Stimulated activated CD4-positive, alpha-beta T cell treated with anti-CD3 and anti-CD28 coated beads, Interleukin-2, amount 100 ng/mL, for 48 hours (primary cell): ENCODE results near the gene HPGD.

Source experiments
- DNase-seq, 2 donors: peaks; one replicate each; pipeline ENCODE4 v3.0.0-alpha.2; 2020

HPGD gene

DNA sequence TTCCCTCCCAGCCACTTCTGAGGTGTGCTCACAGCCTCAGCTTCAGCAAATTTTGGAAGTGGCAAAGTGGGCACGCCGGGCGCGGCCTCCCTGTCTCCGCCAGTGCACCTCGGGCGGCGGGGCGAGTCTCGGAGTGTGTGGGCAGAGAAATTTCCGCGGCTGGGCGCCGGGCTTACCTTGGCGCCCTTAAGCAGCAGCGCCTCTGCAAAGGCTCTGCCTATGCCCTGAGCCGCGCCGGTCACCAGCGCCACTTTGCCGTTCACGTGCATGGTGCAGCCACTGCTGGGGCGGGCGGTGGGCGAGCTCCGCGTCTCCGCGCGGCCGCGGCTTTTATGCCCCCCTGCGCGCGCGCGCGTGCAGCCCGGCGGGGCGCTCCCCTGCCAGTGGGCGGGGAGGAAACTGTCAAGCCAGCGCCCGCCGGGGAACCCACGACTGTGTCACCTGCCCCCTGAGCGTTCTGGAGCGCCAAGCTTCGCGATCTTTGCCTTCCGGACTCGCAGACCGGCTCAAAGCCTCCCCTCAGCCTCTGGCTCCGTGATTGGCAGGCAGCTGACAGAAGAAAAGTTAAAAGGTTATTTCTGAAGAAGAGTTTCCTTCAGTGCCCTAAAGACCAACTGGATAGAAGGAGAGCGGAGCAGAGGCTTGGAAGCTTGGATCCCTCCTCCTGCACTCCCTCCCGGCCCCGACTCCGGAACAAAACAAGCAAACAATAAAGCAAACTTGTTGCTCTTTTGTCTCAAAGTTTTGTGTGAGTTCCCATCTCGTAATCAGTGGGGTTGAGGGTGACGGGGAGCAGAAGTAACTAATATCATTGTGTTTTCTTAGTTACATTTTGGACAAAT, at the start of gene HPGD:
Gene HPGD (minus strand): TSS at position 306 of the 842 bp plus-strand sequence. CDS start 37 bp downstream, at position 269.
- peak; percentile 9 to 32 for DNase-seq

DNA sequence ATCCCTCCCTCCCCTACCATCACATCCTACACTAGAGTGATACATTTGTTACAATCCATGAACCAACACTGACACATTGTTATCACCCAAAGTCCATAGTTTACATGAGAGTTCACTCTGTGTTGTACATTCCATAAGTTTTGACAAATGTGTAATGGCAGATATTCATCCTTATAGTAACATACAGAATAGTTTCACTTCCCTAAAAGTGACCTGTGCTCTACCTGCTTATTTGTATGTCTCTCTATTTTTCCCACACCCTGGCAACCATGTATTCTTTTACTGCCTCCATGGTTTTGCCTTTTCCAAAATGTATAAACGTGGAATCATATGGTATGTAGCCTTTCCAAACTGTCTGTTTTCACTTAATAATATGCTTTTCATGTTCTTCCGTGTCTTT, 42.2 kb upstream of the HPGD start:
- DNase-seq: no peak

DNA sequence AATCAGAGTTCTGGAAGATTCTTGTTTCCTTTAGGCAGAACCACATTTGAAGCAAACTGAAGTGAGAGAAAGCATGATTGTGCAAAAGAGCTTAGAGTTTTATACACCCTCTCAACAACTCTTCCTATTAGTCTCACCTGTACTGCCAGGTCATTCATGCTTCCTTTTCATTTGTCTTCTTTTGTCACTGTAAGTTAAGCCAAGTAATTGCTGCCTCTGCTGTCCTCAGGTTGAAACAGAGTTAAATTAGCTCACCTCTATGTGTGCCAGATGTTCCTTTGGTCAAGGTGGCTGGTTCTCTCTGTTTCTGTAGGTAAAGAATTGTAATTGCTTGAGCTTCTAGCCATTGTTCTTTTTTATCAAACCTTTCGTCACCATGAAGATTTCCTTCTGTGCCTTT, 41.1 kb upstream of the HPGD start:
- DNase-seq: no peak

- DNase-seq: no peak
These were observed 39.3 kb upstream of the HPGD start for GRCh38 chr4:174561560-174561959.

DNA sequence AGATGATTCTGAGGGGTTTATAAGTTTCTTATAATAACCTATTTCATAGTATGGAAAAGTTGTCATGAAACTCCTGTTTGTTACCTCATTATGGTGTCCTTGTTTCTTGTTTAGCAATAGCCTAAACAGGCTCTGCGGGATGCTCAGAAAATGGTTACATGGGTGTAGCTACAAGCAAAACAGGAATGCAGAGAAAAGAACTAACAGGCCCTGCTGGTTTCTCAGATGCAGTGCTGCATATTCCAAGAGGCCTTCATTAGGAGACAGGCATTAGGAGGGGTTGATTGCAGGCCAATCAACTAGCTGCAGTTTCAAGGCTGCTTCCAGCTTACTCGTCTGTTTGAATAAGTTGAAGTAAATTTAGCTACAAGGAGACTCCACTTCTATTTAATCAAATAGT, 37.6 kb upstream of the HPGD start:
- no peak for DNase-seq

- no peak for DNase-seq
These were observed 33.7 kb upstream of the HPGD start for GRCh38 chr4:174555789-174556630.

GRCh38 chr4:174554231-174554728, 32.0 kb upstream of the HPGD start:
- no peak for DNase-seq

GRCh38 chr4:174553828-174554227, 31.5 kb upstream of the HPGD start:
- DNase-seq: no peak

- DNase-seq: no peak
These were observed 30.7 kb upstream of the HPGD start for GRCh38 chr4:174553031-174553430.

GRCh38 chr4:174550541-174550940, 28.3 kb upstream of the HPGD start:
- DNase-seq: no peak

GRCh38 chr4:174549721-174550120, 27.4 kb upstream of the HPGD start:
- no peak for DNase-seq

- DNase-seq: no peak
These were observed 23.0 kb upstream of the HPGD start for GRCh38 chr4:174545268-174545667.

DNA sequence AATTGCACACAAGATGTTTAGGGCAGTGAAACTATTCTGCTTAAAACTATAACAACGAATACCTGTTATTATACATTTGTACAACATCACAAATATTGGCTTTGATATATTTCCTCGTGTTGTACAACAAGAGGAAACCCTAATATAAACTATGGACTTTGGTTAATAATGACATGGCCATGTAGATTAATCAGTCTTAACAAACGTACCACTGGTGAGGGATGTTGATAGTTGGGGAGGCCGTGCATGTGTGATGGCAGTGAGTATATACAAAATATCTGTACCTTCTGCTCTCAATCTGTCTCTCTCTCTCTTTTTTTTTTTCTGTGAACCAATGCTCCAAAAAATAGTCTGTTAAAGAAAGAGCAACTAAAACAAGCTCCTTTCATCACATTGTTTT, 22.2 kb upstream of the HPGD start:
- DNase-seq: no peak

DNA sequence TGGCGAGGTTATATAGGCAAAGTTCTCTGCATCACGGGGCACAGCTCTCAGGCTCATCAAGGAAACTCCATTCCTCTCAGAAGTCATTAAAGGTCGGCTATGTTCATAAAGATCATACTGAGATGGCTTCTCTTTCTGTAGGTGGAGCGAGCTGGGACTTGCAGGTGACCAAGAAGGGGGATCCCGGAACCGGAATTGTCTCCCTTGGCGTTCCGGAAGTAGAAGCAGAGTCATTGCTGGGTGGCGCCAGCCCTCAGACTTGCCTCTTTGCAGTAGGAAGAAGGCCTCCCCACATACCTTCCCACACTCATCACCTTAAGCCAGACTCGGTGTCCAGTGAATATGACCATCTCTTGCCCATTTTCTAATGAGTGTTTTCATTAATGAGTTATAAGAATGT, 17.9 kb upstream of the HPGD start:
- no peak for DNase-seq

- DNase-seq: no peak
These were observed 17.3 kb upstream of the HPGD start for GRCh38 chr4:174539571-174539970.

GRCh38 chr4:174538876-174539250, 16.6 kb upstream of the HPGD start:
- no peak for DNase-seq

- no peak for DNase-seq
These were observed 16.0 kb upstream of the HPGD start for GRCh38 chr4:174538123-174538875.

- DNase-seq: no peak
These were observed 15.3 kb upstream of the HPGD start for GRCh38 chr4:174537634-174538033.

DNA sequence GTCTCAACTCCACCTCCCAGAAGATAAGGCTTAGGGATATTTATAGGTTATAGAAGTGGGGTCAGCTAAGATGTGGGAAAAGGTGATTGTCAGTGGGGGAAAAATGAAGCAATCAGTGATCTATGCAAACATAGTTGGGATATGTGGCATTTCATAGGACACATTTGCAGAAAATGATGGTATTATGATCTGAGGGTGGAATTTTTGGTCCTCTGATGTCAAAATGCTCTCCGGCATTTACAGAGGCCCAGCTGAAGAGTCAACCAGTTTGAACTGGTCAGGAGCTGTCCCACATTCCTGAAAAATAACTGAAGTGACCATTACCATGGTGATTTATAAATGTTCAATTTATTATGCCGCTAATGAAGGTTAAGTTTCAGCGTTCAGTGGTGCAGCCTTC, 12.2 kb upstream of the HPGD start:
- DNase-seq: no peak

DNA sequence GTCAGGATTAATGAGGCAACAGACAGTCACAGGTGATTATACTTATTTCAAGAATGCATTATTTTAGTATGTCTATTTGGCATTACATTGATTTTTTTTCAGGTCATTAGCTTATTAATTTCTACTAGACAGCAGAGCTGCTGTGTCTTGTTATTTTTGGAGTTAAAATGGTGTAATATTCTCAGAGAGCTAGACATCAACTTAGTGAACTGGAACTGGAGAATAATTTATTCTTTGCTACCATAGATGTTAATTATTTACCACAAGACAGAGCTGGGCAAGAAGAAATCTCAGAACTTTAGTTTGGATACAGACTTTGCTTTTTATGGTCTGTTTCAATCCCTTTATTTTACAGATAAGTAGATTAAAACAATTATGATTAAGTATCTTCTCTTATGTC, 10.2 kb upstream of the HPGD start:
- no peak for DNase-seq

GRCh38 chr4:174531486-174531885, 9.2 kb upstream of the HPGD start:
- DNase-seq: no peak

- DNase-seq: no peak
These were observed 5.9 kb upstream of the HPGD start for GRCh38 chr4:174528226-174528625.

DNA sequence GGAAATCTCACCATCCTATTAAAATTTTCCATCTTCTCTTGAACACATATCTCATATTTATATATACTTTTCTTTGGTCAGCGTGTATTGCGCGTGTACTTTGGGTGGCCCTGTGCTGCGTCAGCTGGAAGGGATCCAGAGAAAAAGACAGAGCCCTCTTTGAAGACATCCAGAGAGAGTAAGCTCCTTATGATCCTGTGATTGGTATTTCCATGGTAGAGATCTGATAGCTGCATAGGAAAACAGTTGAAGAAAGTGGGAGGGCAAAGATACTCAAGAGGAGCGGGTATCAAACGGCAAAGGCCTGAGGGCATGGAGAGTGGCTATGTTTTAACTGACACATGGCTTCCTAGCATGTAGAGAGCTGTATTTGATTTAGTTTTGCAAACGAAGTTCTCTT, 4.4 kb upstream of the HPGD start:
- DNase-seq: no peak
